GM10266 (cell line): ENCODE results near the gene FCHO1.

ENCODE experiments used
- DNase-seq: peaks from one replicate; pipeline ENCODE4 v3.0.0; 2012; ENCODE audit errors: extremely low spot score
- CTCF ChIP-seq: IDR thresholded peaks from 2 replicates; pipeline ENCODE4 v1.5.1; 2012; ENCODE audit warnings: mild to moderate bottlenecking, low read depth; ENCODE audit not compliant: control insufficient read depth, insufficient read depth; ENCODE audit errors: missing control alignments

FCHO1 gene

GRCh38 chr19:17834350-17835181 lies 83.3 kb downstream of the FCHO1 start:
- TF ChIP-seq CTCF: no peak
- no peak for DNase-seq

- no peak for DNase-seq
- no peak for TF ChIP-seq CTCF
These were observed 84.1 kb downstream of the FCHO1 start for GRCh38 chr19:17835182-17836006.

GRCh38 chr19:17836530-17836929 lies 85.3 kb downstream of the FCHO1 start:
- no peak for TF ChIP-seq CTCF
- no peak for DNase-seq

- no peak for TF ChIP-seq CTCF
- no peak for DNase-seq
These were observed 86.7 kb downstream of the FCHO1 start for GRCh38 chr19:17837972-17838371.
